ENCODE data around the gene RIPOR2. TPM values are rescaled to one million over a fixed set of nuclear protein-coding genes. Genes with fewer than 3 reads are reported as not detected.
"Not testable (repeated sequence)": the region's sequence is repeated elsewhere in the genome, so short reads cannot be mapped to it uniquely, and the experiment has no call there.

The RIPOR2 gene
- total RNA-seq, 2 experiments from 2014 or later = 18.0 to 28.9 TPM

DNA sequence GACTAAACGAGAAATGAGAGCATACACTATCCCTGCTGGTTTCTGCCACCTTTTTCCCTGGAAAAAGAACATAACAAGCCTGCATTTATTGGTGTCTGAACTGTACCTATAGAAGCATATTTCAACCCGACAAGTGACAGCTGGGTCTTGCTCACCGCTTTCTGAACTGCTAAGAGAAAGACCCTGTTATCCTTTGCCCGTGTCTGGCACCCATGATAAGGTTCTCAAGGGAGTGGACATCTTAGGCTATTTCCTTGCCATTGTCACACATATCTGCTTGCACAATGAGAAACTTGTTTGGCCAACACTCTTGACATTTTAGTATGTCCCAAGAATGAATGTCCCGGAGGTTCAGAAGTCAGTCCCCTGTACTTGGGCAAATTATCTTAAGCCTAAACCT, 19.3 kb downstream of the RIPOR2 start:
- H3K4me2 ChIP-seq (ENCODE audit: low read length) = no peak overlapping the region
- TF ChIP-seq EZH2phosphoT487 (IDR thresholded peaks at IDR 0.05; ENCODE audit: borderline replicate concordance, low read depth, low read length) = no peak
- TF ChIP-seq, protein P1, sequence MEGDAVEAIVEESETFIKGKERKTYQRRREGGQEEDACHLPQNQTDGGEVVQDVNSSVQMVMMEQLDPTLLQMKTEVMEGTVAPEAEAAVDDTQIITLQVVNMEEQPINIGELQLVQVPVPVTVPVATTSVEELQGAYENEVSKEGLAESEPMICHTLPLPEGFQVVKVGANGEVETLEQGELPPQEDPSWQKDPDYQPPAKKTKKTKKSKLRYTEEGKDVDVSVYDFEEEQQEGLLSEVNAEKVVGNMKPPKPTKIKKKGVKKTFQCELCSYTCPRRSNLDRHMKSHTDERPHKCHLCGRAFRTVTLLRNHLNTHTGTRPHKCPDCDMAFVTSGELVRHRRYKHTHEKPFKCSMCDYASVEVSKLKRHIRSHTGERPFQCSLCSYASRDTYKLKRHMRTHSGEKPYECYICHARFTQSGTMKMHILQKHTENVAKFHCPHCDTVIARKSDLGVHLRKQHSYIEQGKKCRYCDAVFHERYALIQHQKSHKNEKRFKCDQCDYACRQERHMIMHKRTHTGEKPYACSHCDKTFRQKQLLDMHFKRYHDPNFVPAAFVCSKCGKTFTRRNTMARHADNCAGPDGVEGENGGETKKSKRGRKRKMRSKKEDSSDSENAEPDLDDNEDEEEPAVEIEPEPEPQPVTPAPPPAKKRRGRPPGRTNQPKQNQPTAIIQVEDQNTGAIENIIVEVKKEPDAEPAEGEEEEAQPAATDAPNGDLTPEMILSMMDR (conservative IDR thresholded peaks at IDR 0.05; ENCODE audit: low read length) = no peak
- POLR2A ChIA-PET = no interaction called here
- BruUV-seq (replicated peaks) = no TSS peak
- CTCF ChIA-PET (ENCODE audit: unreplicated experiment) = no interaction called here
- intact Hi-C loops (cut with micrococcal nuclease; ENCODE audit: unreplicated experiment) = no loop called here
- H3K4me1 ChIP-seq (ENCODE audit: insufficient read depth, low read length, poor library complexity, severe bottlenecking) = peaks cover 67% of the 10 kb centered on the region
- H3K36me3 ChIP-seq (ENCODE audit: insufficient read depth, low read length) = no peaks in the 10 kb centered on the region
- H3K79me2 ChIP-seq (ENCODE audit: insufficient read depth, low read depth, low read length) = peaks cover 30% of the 10 kb centered on the region; the same call in 1 of the 2 replicates
- no peak overlapping the region for H3K27ac ChIP-seq (ENCODE audit: low read depth, low read length, poor library complexity, severe bottlenecking)
- DNase-seq (ENCODE audit: low spot score) = no peak
- no peak overlapping the region for H3K4me3 ChIP-seq (ENCODE audit: low read depth, low read length, poor library complexity, severe bottlenecking)
- no peaks in the 10 kb centered on the region for H3K9me3 ChIP-seq (ENCODE audit: low read length)
- H3K9me2 ChIP-seq (ENCODE audit: insufficient read depth, low read length) = no peaks in the 10 kb centered on the region
- no peaks in the 10 kb centered on the region for H4K20me1 ChIP-seq (ENCODE audit: insufficient read depth, low read length)
- no peak overlapping the region for H2AFZ ChIP-seq (ENCODE audit: low read length)

- H3K36me3 ChIP-seq (ENCODE audit: insufficient read depth, low read length) = no peaks in the 10 kb centered on the region
- H3K27ac ChIP-seq (ENCODE audit: low read depth, low read length, poor library complexity, severe bottlenecking) = no peak overlapping the region
- DNase-seq (ENCODE audit: low spot score) = no peak
- TF ChIP-seq EZH2phosphoT487 (IDR thresholded peaks at IDR 0.05; ENCODE audit: borderline replicate concordance, low read depth, low read length) = no peak
- no peaks in the 10 kb centered on the region for H3K9me3 ChIP-seq (ENCODE audit: low read length)
- CTCF ChIA-PET (ENCODE audit: unreplicated experiment) = no interaction called here
- H4K20me1 ChIP-seq (ENCODE audit: insufficient read depth, low read length) = no peaks in the 10 kb centered on the region
- peaks cover 32% of the 10 kb centered on the region; the same call in 1 of the 2 replicates for H3K79me2 ChIP-seq (ENCODE audit: insufficient read depth, low read depth, low read length)
- intact Hi-C loops (cut with micrococcal nuclease; ENCODE audit: unreplicated experiment) = no loop called here
- POLR2A ChIA-PET = interaction anchor here (0.6 to 0.7 kb wide), 4 partner anchors 20 to 426 kb away, joined by 3 to 5 read pairs (median 3); partner anchors contain the start of gene RIPOR2
- H3K4me2 ChIP-seq (ENCODE audit: low read length) = no peak overlapping the region
- no peaks in the 10 kb centered on the region for H3K9me2 ChIP-seq (ENCODE audit: insufficient read depth, low read length)
- peaks cover 63% of the 10 kb centered on the region for H3K4me1 ChIP-seq (ENCODE audit: insufficient read depth, low read length, poor library complexity, severe bottlenecking)
- H3K4me3 ChIP-seq (ENCODE audit: low read depth, low read length, poor library complexity, severe bottlenecking) = no peak overlapping the region
- no TSS peak for BruUV-seq (replicated peaks)
- no peak overlapping the region for H2AFZ ChIP-seq (ENCODE audit: low read length)
Observed at GRCh38 chr6:24915641-24916040, 20.1 kb downstream of the RIPOR2 start.

DNA sequence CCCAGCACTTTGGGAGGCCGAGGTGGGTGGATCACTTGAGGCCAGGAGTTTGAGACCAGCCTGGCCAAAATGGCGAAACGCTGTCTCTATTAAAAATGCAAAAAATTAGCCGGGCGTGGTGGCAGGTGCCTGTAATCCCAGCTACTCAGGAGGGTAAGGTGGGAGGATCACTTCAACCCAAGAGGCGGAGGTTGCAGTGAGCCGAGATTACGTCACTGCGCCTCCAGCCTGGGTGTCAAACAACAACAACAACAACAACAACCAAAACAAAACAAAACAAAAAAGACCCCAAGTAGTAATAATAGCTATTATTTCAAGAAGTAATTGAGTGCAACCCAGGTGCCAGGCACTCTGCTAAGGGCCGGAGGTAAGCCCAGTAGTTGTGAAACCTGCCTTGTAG, 21.7 kb downstream of the RIPOR2 start:
- H3K4me3 ChIP-seq (ENCODE audit: low read depth, low read length, poor library complexity, severe bottlenecking); DNase-seq (ENCODE audit: low spot score); H3K9me2 ChIP-seq (ENCODE audit: insufficient read depth, low read length); H4K20me1 ChIP-seq (ENCODE audit: insufficient read depth, low read length); H3K27ac ChIP-seq (ENCODE audit: low read depth, low read length, poor library complexity, severe bottlenecking); CTCF ChIA-PET (ENCODE audit: unreplicated experiment); H3K36me3 ChIP-seq (ENCODE audit: insufficient read depth, low read length); H2AFZ ChIP-seq (ENCODE audit: low read length); BruUV-seq (replicated peaks); H3K4me2 ChIP-seq (ENCODE audit: low read length); H3K9me3 ChIP-seq (ENCODE audit: low read length); intact Hi-C loops (cut with micrococcal nuclease; ENCODE audit: unreplicated experiment): not testable (repeated sequence)
- peaks cover 45% of the 10 kb centered on the region; the same call in 1 of the 2 replicates for H3K79me2 ChIP-seq (ENCODE audit: insufficient read depth, low read depth, low read length)
- peaks cover 61% of the 10 kb centered on the region for H3K4me1 ChIP-seq (ENCODE audit: insufficient read depth, low read length, poor library complexity, severe bottlenecking)
- POLR2A ChIA-PET = interaction anchor here (0.6 to 7.3 kb wide), 4 partner anchors 11 to 509 kb away, joined by 3 to 90 read pairs (median 4); partner anchors contain the start of gene RIPOR2

Measured in OCI-LY7 (cell line).